Panc1 (cell line): ENCODE results near the gene PIK3R1. TPM values are rescaled to one million over a fixed set of nuclear protein-coding genes. Genes with fewer than 3 reads are reported as not detected.

Experiments used
- ATAC-seq: fragments of 200-7000 bp; cut with Tn5 transposase; 2 replicates; pipeline ENCODE4 v1.9.1; 2020; ENCODE audit warnings: mild to moderate bottlenecking, moderate library complexity
- BruUV-seq: library from RNA; stranded (reverse); fragments of 400-500 nt; replicated peaks from 2 replicates; lab custom pipeline; 2021; lab: Mats Ljungman, UMichigan
- CTCF ChIA-PET: fragments of 300-600 bp; sonication (Branson Sonifier 250); formaldehyde crosslinking; loops from one replicate; lab custom pipeline; 2022; ENCODE audit warnings: antibody characterized with exemption; lab: Charles Lee
- POLR2A ChIA-PET: fragments of 300-600 bp; sonication (Branson Sonifier 250); formaldehyde crosslinking; loops from one replicate; lab custom pipeline; 2022; ENCODE audit warnings: antibody characterized with exemption; lab: Charles Lee
- DNase-seq: peaks from one replicate; pipeline ENCODE4 v3.0.0-alpha.2; 2010; ENCODE audit warnings: low read depth, low spot score
- H3K27ac ChIP-seq: 2 replicates; pipeline ENCODE4 v1.5.1; 2011; ENCODE audit warnings: mild to moderate bottlenecking, low read length, inconsistent platforms
- H3K27me3 ChIP-seq: fragments of 200-500 bp; sonication (Bioruptor generic); 2 replicates; pipeline ENCODE4 v1.6.0; 2014; ENCODE audit warnings: low read length, inconsistent platforms; ENCODE audit not compliant: control insufficient read depth, insufficient read depth
- H3K36me3 ChIP-seq: fragments of 200-500 bp; sonication (Bioruptor generic); 2 replicates; pipeline ENCODE4 v1.5.1; 2014; ENCODE audit warnings: inconsistent platforms, mild to moderate bottlenecking, low read length, moderate library complexity; ENCODE audit not compliant: control insufficient read depth, insufficient read depth
- H3K4me1 ChIP-seq: 2 replicates; pipeline ENCODE4 v1.5.1; 2011; ENCODE audit warnings: inconsistent platforms, mild to moderate bottlenecking, low read length, moderate library complexity; ENCODE audit not compliant: control insufficient read depth, insufficient read depth
- H3K4me3 ChIP-seq, 2 experiments: 2 replicates each; pipeline ENCODE4 v1.5.1; 2011 to 2012; ENCODE audit warnings: low read depth in 2 of 2, low read length in 2 of 2, mild to moderate bottlenecking in 2 of 2, inconsistent platforms in 1 of 2, moderate library complexity in 1 of 2
- H3K9me3 ChIP-seq: fragments of 200-500 bp; sonication (Bioruptor generic); 2 replicates; pipeline ENCODE4 v1.5.1; 2014; ENCODE audit warnings: low read depth, mild to moderate bottlenecking, inconsistent platforms, low read length, moderate library complexity; ENCODE audit not compliant: control insufficient read depth, insufficient read depth
- POLR2AphosphoS5 ChIP-seq: IDR thresholded peaks from 2 replicates; pipeline ENCODE4 v1.6.1; 2012; ENCODE audit warnings: mild to moderate bottlenecking, low read depth, low read length, moderate library complexity
- SIN3A ChIP-seq: IDR thresholded peaks from 2 replicates; pipeline ENCODE4 v1.6.1; 2012; ENCODE audit warnings: low read depth, mild to moderate bottlenecking, low read length, moderate library complexity, borderline replicate concordance; ENCODE audit not compliant: insufficient read depth
- TCF7L2 ChIP-seq: IDR thresholded peaks from 2 replicates; pipeline ENCODE4 v1.6.1; 2011; ENCODE audit warnings: mild to moderate bottlenecking, low read depth, low read length, inconsistent platforms
- in situ Hi-C: cut with HindIII; loops from 2 replicates; pipeline ENCODE4 v1.10.0; 2016; ENCODE audit warnings: low sequenced_read_pairs, low pct_unique_long_range_greater_than_20kb
- intact Hi-C: fragments of 100-400 bp; cut with micrococcal nuclease; formaldehyde crosslinking; loops from one replicate; pipeline ENCODE4 v1.10.0; 2022; ENCODE audit not compliant: unreplicated experiment
- total RNA-seq: library from RNA; stranded (reverse); gene quantifications from one replicate; pipeline ENCODE4 v1.2.1, GENCODE V29; 2021; ENCODE audit not compliant: unreplicated experiment
- TF ChIP-seq, protein P1 (sequence below): fragments of 450-650 bp; IDR thresholded peaks from 2 replicates; pipeline ENCODE4 v1.5.1; 2017; ENCODE audit warnings: mild to moderate bottlenecking
- TF ChIP-seq, protein P2 (sequence below), 2 experiments: IDR thresholded peaks; 2 replicates each; pipeline ENCODE4 v1.6.1; 2011 to 2012; ENCODE audit warnings: low read depth in 2 of 2, control low read depth in 1 of 2, low read length in 1 of 2, mild to moderate bottlenecking in 1 of 2, moderate library complexity in 1 of 2; ENCODE audit not compliant: insufficient read depth in 1 of 2

PIK3R1 gene
- total RNA-seq, 1 experiment from 2014 or later = 23.4 TPM

DNA sequence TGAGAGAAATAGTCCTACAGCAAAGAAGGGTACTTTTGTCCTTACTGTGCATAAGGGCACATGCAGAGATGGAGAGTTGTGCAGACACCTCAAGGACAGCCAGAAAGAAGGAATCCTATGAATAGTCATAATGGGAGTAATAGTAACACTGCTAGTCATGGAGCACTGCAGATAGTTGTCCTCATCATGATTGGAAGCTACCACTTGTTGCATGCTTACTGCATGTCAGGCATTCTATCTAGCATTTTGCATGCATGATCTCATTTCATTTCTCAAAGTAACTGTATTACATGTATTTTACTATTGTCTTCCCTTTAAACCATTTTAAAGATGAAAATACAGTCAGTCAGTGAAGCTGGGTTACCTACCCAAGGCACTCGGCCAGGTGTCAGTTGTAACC, 81.3 kb downstream of the PIK3R1 start:
- no peak for ATAC-seq
- H3K36me3 ChIP-seq = peaks cover 24% of the 10 kb centered on the region

DNA sequence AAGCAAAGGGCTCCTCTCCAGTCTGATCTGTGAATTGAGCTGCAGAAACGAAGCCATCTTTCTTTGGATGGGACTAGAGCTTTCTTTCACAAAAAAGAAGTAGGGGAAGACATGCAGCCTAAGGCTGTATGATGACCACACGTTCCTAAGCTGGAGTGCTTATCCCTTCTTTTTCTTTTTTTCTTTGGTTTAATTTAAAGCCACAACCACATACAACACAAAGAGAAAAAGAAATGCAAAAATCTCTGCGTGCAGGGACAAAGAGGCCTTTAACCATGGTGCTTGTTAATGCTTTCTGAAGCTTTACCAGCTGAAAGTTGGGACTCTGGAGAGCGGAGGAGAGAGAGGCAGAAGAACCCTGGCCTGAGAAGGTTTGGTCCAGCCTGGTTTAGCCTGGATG, 82.1 kb downstream of the PIK3R1 start:
- CTCF ChIA-PET = interaction anchor here (0.7 kb wide), 1 partner anchor 802 kb away, joined by 3 read pairs; no protein-coding TSS in a partner anchor
- no peaks in the 10 kb centered on the region for H3K9me3 ChIP-seq
- TF ChIP-seq POLR2AphosphoS5 (no peak), SIN3A (no peak), TCF7L2 (no peak)
- TF ChIP-seq, protein P1, sequence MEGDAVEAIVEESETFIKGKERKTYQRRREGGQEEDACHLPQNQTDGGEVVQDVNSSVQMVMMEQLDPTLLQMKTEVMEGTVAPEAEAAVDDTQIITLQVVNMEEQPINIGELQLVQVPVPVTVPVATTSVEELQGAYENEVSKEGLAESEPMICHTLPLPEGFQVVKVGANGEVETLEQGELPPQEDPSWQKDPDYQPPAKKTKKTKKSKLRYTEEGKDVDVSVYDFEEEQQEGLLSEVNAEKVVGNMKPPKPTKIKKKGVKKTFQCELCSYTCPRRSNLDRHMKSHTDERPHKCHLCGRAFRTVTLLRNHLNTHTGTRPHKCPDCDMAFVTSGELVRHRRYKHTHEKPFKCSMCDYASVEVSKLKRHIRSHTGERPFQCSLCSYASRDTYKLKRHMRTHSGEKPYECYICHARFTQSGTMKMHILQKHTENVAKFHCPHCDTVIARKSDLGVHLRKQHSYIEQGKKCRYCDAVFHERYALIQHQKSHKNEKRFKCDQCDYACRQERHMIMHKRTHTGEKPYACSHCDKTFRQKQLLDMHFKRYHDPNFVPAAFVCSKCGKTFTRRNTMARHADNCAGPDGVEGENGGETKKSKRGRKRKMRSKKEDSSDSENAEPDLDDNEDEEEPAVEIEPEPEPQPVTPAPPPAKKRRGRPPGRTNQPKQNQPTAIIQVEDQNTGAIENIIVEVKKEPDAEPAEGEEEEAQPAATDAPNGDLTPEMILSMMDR = no peak
- TF ChIP-seq, protein P2, sequence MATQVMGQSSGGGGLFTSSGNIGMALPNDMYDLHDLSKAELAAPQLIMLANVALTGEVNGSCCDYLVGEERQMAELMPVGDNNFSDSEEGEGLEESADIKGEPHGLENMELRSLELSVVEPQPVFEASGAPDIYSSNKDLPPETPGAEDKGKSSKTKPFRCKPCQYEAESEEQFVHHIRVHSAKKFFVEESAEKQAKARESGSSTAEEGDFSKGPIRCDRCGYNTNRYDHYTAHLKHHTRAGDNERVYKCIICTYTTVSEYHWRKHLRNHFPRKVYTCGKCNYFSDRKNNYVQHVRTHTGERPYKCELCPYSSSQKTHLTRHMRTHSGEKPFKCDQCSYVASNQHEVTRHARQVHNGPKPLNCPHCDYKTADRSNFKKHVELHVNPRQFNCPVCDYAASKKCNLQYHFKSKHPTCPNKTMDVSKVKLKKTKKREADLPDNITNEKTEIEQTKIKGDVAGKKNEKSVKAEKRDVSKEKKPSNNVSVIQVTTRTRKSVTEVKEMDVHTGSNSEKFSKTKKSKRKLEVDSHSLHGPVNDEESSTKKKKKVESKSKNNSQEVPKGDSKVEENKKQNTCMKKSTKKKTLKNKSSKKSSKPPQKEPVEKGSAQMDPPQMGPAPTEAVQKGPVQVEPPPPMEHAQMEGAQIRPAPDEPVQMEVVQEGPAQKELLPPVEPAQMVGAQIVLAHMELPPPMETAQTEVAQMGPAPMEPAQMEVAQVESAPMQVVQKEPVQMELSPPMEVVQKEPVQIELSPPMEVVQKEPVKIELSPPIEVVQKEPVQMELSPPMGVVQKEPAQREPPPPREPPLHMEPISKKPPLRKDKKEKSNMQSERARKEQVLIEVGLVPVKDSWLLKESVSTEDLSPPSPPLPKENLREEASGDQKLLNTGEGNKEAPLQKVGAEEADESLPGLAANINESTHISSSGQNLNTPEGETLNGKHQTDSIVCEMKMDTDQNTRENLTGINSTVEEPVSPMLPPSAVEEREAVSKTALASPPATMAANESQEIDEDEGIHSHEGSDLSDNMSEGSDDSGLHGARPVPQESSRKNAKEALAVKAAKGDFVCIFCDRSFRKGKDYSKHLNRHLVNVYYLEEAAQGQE (IDR thresholded peaks at IDR 0.05; ENCODE audit: insufficient read depth in 1 of 2, low read depth in 2 of 2, low read length in 1 of 2) = no peak
- in situ Hi-C loops = no loop called here
- ATAC-seq (no peak), DNase-seq (no peak)
- no peaks in the 10 kb centered on the region for H3K27me3 ChIP-seq
- intact Hi-C loops = no loop called here
- POLR2A ChIA-PET = no interaction called here
- H3K4me1 ChIP-seq = no peaks in the 10 kb centered on the region
- H3K36me3 ChIP-seq = peaks cover 24% of the 10 kb centered on the region
- no peak overlapping the region for H3K4me3 ChIP-seq
- no TSS peak for BruUV-seq
- no peak overlapping the region for H3K27ac ChIP-seq

More for the DNA sequence above, 81.3 kb downstream of the PIK3R1 start:
- no peak overlapping the region for H3K27ac ChIP-seq
- TF ChIP-seq, protein P2 (IDR thresholded peaks at IDR 0.05; ENCODE audit: insufficient read depth in 1 of 2, low read depth in 2 of 2, low read length in 1 of 2) = no peak
- TF ChIP-seq TCF7L2 (no peak), POLR2AphosphoS5 (no peak), SIN3A (no peak)
- TF ChIP-seq, protein P1 = no peak
- ChIA-PET POLR2A (no interaction called here), CTCF (no interaction called here)
- H3K4me3 ChIP-seq = no peak overlapping the region
- H3K27me3 ChIP-seq = no peaks in the 10 kb centered on the region
- no TSS peak for BruUV-seq
- no peaks in the 10 kb centered on the region for H3K9me3 ChIP-seq
- in situ Hi-C loops (no loop called here), intact Hi-C loops (no loop called here)
- H3K4me1 ChIP-seq = no peaks in the 10 kb centered on the region
- DNase-seq = no peak
